Activated naive CD8-positive, alpha-beta T cell (primary cell): Measurements from ENCODE around the gene CTNNBL1.

ENCODE experiments used
- H3K27ac Mint-ChIP-seq: one replicate; pipeline ENCODE4 v1.8.0; 2021; ENCODE audit warnings: mixed read lengths
- H3K27me3 Mint-ChIP-seq: one replicate; pipeline ENCODE4 v1.8.0; 2021; ENCODE audit warnings: mixed read lengths
- H3K36me3 Mint-ChIP-seq: one replicate; pipeline ENCODE4 v1.8.0; 2021; ENCODE audit warnings: mixed read lengths
- H3K4me1 Mint-ChIP-seq: one replicate; pipeline ENCODE4 v1.8.0; 2021; ENCODE audit warnings: low read depth, mixed read lengths
- H3K4me3 Mint-ChIP-seq: one replicate; pipeline ENCODE4 v1.8.0; 2021; ENCODE audit warnings: mild to moderate bottlenecking, mixed read lengths
- H3K9me3 Mint-ChIP-seq: one replicate; pipeline ENCODE4 v1.8.0; 2021; ENCODE audit warnings: low read depth, mixed read lengths

The CTNNBL1 gene

DNA sequence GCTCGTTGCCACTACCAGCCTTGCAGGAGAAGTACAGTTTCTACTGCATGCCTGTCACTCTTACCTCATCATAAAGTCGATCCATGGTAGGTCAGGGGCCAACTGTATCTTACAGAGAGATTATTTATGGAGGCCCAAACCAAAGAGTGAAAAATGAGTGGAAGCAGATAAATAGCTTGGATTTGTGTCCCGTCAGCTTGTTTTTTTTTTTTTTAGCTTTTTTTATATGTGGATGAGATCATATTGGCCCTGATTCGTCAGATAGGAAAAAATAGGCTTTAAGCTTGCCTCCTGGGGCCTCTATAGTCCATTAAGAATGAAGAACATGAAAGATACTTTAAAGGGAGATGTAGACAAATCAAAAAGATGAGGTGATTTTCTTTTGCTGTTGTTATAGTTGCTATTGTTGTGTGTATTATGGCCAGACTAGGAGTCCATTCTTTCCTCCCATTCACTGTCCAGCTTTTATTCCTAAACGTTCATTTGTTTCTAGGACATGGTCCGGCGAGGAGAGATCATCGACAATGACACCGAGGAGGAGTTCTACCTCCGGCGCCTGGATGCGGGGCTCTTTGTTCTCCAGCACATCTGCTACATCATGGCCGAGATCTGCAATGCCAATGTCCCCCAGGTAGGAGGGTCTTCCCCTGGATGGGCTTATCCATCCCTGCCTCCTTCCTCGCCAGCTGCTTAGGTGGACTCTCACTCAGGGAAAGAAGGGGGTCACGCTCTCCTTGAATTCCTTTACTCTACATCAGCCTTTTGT, 165.8 kb downstream of the CTNNBL1 start:
- H3K27ac Mint-ChIP-seq, result no peak overlapping the region
- no peak overlapping the region for H3K4me3 Mint-ChIP-seq
- H3K9me3 Mint-ChIP-seq, result no peaks in the 10 kb centered on the region
- peaks cover 14% of the 10 kb centered on the region for H3K36me3 Mint-ChIP-seq
- H3K27me3 Mint-ChIP-seq, result no peaks in the 10 kb centered on the region
- no peaks in the 10 kb centered on the region for H3K4me1 Mint-ChIP-seq

DNA sequence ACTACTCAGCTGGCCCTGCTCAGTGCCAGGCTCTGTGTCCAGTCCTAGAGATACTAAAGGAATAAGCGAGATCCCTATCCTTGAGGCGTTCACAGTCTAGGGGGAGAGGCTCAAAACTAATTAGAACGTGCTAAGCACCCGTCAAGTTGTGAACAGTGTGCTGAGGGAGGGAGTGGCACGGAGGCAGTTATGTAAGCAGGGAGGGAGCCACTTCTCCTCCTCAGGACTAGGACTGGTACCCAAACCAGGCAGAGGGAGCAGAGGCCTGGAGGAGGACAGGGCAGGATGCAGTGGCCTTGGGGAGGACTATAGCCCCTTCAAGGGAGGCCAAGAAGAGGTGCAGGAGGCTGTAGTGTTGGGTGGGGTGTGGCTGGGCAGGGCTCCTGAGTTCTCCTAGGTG, 169.5 kb downstream of the CTNNBL1 start:
- H3K4me3 Mint-ChIP-seq, result no peak overlapping the region
- no peaks in the 10 kb centered on the region for H3K27me3 Mint-ChIP-seq
- no peaks in the 10 kb centered on the region for H3K9me3 Mint-ChIP-seq
- no peaks in the 10 kb centered on the region for H3K4me1 Mint-ChIP-seq
- peaks cover 4% of the 10 kb centered on the region for H3K36me3 Mint-ChIP-seq
- no peak overlapping the region for H3K27ac Mint-ChIP-seq

DNA sequence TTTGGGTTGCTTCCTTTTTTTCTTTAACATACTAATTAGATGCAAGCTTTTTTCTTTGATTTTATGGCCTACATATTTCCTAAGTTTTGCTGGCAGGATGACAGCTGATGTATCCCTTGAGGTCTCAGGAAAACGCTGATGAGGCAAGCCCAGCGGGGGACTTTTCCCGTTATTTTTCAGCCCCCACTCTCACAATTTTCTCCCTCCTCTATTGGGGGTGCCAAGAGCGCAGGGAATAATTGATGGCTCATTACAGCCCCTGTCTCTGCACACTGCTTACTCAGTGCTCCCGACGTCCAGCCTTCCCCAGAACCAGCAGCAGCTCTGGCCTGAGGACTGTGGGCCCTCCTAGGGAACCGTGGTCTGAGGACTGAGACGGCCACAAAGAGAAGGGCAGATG, 170.5 kb downstream of the CTNNBL1 start:
- Mint-ChIP-seq H3K4me3 (no peak overlapping the region), H3K4me1 (no peaks in the 10 kb centered on the region), H3K36me3 (peaks cover 7% of the 10 kb centered on the region), H3K9me3 (no peaks in the 10 kb centered on the region), H3K27ac (no peak overlapping the region), H3K27me3 (no peaks in the 10 kb centered on the region)

DNA sequence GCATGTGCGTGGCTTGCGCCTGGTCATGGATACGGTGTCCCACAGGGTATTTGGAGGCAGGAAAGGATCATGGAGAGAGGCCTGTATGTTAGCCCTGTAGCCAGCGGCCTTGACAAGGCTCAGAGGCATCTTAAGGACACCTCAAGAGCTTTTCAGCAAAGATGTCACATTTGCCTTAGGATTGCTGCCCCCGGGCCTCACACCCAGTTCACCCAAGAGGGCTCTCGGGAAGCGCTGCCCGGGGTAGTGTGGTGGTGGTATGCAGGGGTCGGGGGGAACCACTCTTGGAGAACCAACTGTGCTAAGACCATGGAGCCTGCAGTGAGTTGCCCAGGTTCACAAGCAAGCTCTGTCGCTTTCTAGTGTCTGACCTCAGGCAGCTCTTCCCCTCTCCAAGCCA, 172.2 kb downstream of the CTNNBL1 start:
- no peaks in the 10 kb centered on the region for H3K4me1 Mint-ChIP-seq
- no peaks in the 10 kb centered on the region for H3K9me3 Mint-ChIP-seq
- H3K27me3 Mint-ChIP-seq, result no peaks in the 10 kb centered on the region
- no peak overlapping the region for H3K27ac Mint-ChIP-seq
- no peak overlapping the region for H3K4me3 Mint-ChIP-seq
- H3K36me3 Mint-ChIP-seq, result peaks cover 13% of the 10 kb centered on the region

DNA sequence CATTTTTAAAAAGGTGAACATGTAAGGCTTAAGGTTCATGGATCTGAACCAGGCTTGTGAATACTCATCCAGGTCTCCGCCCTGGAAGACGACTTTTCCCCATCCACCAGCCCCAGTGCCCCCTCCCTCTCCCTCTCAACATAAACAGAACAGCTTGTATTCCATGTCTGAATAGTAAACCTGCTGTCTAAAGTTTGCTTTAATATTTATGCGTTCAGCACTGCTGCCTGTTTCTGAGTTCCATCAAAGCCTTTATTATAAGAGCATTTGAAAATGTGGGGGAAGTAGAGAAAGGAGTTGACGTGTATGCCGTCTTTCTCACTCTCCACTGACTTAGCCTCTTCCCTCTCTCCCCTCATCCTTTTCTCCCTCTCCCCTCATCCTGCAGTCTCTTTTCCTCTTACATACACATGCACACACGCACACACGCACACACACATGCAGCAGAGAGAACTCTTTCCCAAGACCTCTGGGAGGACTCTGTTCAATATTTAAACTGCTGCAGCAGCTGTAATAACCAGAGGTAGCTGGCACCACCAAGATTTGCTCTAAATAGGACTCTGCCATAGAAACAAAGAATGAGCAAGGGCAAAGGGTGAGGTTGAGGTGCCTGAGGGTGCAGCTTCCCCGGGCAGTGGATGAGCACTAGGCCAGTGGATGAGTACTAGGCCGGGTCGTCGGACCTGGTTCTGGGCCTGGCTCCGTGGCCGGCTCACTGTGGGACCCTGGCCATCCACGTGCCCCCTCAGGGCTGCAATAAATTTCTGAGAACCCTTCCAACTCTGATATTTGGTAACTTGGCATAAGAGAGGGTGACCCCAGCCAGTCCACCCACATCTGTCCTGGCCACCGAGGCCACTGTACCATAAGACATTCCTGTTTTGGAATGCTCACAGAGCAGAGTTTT, 173.7 kb downstream of the CTNNBL1 start:
- no peaks in the 10 kb centered on the region for H3K27me3 Mint-ChIP-seq
- no peak overlapping the region for H3K4me3 Mint-ChIP-seq
- no peaks in the 10 kb centered on the region for H3K4me1 Mint-ChIP-seq
- H3K36me3 Mint-ChIP-seq, result peaks cover 11% of the 10 kb centered on the region
- H3K27ac Mint-ChIP-seq, result peak overlapping the region; percentile 35
- no peaks in the 10 kb centered on the region for H3K9me3 Mint-ChIP-seq

DNA sequence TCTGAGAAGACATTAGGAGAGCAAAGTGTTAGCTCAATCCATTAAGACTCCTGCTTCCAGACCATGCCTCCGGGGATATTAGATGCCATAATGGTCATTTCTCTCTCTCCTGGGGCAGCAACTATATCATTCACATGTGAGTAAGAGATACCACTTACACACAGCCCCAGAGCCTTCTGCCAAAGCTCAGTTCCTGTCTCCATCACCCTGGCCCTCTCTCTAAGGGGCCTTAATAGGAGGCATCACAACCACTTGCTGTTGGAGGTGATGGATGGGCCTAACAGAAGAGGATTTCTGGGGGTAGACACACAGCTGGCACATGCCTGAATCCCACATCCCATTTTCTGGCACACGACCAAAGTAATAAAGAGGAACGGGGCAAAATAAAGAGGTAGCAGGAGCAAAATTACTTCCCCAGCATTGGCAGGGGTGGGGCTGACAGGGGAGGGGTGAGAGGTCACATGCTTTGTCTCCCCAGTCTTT, 175.1 kb downstream of the CTNNBL1 start:
- H3K4me3 Mint-ChIP-seq, result no peak overlapping the region
- peaks cover 11% of the 10 kb centered on the region for H3K36me3 Mint-ChIP-seq
- no peaks in the 10 kb centered on the region for H3K9me3 Mint-ChIP-seq
- no peaks in the 10 kb centered on the region for H3K27me3 Mint-ChIP-seq
- no peaks in the 10 kb centered on the region for H3K4me1 Mint-ChIP-seq
- no peak overlapping the region for H3K27ac Mint-ChIP-seq

DNA sequence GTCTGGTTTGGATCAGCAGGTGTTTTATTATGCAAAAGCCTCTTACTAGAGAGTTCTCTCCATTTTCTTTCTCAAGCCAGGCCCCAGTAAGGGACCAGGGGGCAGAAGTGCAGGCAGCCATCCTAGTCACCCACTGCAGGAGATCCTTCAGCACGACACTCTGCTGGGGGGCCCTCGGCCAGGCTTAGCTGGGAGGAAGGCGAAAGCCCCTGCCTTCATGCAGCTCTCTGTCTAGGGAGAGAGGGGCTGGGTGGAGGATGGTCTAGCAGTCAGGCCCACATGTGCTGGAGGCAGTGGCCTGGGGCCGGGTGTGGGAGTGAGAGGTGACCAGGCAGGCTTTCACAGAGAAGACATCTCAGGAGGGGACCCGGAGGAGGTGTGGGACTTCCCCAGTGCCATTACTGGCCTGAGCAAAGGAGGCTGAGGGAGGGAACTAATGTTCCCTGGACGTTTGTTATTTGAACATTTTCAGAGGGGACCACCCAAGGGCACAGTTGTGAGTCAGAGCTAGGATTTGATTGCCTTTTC, 175.6 kb downstream of the CTNNBL1 start:
- no peak overlapping the region for H3K27ac Mint-ChIP-seq
- H3K27me3 Mint-ChIP-seq, result no peaks in the 10 kb centered on the region
- H3K36me3 Mint-ChIP-seq, result peaks cover 14% of the 10 kb centered on the region
- H3K9me3 Mint-ChIP-seq, result no peaks in the 10 kb centered on the region
- no peaks in the 10 kb centered on the region for H3K4me1 Mint-ChIP-seq
- no peak overlapping the region for H3K4me3 Mint-ChIP-seq

DNA sequence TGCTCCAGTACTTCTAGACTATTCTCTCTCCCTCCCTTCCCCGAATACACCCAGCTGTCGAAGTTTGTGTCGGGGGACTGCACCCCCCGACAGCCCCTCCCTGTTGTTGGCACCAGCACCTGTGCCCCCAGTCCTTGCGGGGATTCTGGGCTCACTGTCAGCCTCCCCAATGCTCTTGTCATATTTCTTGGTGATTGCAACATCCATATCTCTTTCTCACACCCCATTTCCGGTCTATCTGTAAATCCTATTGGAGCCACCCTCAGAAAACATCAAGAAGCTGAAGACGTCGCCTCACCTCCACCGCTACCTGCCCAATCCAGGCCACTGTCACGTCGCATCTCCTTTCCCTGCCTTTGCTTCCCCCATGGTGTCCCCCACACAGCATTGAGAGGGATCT, 176.5 kb downstream of the CTNNBL1 start:
- Mint-ChIP-seq H3K27ac (no peak overlapping the region), H3K9me3 (no peaks in the 10 kb centered on the region), H3K36me3 (peaks cover 14% of the 10 kb centered on the region), H3K4me3 (no peak overlapping the region), H3K4me1 (no peaks in the 10 kb centered on the region), H3K27me3 (no peaks in the 10 kb centered on the region)

DNA sequence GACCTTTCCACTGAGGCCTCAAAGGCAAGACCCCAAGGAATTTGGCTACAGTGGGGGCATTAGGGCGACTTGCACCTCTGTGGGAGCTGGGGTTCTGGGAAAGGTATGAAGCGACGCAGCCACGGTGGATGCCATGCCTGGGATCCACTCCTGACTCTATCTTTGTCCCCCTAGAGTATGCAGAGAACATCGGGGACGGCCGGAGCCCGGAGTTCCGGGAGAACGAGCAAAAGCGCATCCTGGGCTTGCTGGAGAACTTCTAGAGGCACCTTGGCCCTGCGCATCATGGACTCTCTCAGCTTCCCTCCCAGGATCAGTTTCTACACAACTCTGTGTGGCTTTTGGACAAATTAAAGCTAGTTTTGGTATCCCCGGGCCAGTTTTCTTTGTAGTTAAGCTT, 177.9 kb downstream of the CTNNBL1 start:
- Mint-ChIP-seq H3K4me3 (no peak overlapping the region), H3K27me3 (no peaks in the 10 kb centered on the region), H3K4me1 (no peaks in the 10 kb centered on the region), H3K9me3 (no peaks in the 10 kb centered on the region), H3K36me3 (peaks cover 14% of the 10 kb centered on the region), H3K27ac (no peak overlapping the region)

DNA sequence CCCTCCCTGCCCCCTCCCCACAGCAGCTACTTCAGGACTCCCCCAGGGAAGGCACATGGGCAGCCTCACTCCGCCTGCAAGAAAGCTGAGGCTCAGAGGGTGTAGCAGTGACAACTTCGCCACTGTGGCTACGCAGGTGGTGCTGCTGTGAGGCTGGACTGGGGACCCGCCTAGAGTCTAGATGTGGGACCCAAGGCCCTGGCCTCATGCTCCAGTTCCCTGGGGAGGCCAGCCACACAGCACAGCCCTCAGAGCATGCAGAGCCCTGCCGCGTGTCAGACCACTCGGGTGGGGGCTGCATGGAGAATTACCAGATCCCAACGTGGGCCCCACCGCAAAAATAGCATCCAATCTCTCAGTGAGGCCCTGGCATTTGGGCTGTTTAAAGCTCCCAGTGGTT, 178.3 kb downstream of the CTNNBL1 start:
- peaks cover 14% of the 10 kb centered on the region for H3K36me3 Mint-ChIP-seq
- H3K27me3 Mint-ChIP-seq, result no peaks in the 10 kb centered on the region

DNA sequence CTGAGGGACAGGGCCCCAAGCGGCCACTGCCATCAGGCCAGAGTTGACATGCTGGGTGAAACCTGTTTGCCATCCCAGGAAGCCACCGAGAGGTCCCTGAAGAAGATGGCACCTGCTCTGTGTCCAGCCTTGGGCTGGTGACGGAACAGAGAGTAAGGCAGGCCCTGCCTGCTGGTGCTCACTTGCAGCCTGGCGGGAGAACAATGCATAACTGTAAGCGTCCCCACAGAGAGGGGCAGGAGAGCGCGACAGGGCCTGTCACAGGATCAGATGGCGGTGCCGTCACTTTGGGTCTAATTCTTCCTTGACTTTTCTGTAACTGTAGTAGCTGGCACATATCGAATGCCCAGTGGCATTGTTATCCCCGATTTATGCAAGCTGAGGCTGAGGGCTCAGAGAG, 180.1 kb downstream of the CTNNBL1 start:
- no peak overlapping the region for H3K27ac Mint-ChIP-seq
- no peaks in the 10 kb centered on the region for H3K4me1 Mint-ChIP-seq
- peaks cover 12% of the 10 kb centered on the region for H3K36me3 Mint-ChIP-seq
- H3K9me3 Mint-ChIP-seq, result no peaks in the 10 kb centered on the region
- no peaks in the 10 kb centered on the region for H3K27me3 Mint-ChIP-seq
- H3K4me3 Mint-ChIP-seq, result no peak overlapping the region

More for the DNA sequence above, 178.3 kb downstream of the CTNNBL1 start:
- Mint-ChIP-seq H3K9me3 (no peaks in the 10 kb centered on the region), H3K4me3 (no peak overlapping the region), H3K27ac (no peak overlapping the region), H3K4me1 (no peaks in the 10 kb centered on the region)

DNA sequence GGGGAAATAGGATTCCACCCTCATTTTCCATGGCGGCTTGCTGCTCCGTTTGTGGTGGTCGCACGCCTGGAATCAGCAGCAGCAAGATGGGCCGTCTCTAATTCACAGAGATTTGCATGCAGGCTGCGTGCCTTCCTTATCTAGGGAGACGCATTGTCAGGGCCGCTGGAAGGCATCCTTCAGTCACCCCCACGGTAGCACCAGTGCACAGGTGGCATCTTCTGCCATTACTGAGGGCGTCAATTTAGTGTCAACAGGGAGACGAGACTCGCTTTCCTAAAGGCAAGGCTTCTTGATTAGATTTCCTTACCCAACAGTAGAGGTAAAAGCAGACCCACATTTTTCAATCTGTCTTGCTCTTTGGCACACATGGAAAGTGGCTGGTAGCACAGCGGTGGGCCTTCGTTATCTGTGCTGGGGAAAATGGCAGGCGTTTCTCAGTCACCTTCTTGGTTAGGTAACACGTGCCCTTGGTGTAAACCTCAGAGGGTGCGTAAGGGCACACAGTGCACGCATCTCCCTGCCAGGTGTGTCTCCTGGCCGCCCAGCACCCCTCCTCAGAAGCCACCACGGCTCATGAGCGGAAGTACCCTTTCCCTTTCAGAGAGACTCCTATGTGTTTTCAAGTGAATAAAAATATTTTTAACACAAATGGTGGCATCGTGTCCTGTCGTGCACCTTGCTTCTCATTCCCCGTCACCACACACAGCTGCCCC, 181.8 kb downstream of the CTNNBL1 start:
- Mint-ChIP-seq H3K36me3 (peaks cover 6% of the 10 kb centered on the region), H3K27ac (no peak overlapping the region), H3K27me3 (no peaks in the 10 kb centered on the region), H3K4me3 (no peak overlapping the region), H3K9me3 (no peaks in the 10 kb centered on the region), H3K4me1 (no peaks in the 10 kb centered on the region)

DNA sequence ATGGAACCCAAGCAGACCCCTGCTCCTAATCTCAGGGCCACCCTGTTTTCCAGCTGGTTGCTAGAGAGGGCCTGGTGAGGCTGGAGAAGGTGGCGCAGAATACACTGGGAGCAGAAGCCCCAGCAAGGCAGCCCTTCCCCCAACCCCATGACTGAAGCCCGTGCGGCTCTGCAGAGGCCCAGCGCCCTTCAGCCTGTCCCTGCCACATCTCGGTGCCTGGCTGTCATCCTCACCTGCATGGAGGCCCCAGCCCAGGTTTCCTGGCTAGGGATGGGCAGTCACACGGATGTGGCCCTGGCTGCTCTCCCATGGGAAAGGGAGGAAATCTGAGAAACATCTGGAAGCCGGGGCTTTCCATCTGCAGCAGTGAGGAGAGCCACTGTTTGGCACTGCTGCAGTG, 183.0 kb downstream of the CTNNBL1 start:
- Mint-ChIP-seq H3K4me1 (no peaks in the 10 kb centered on the region), H3K36me3 (peaks cover 3% of the 10 kb centered on the region), H3K27me3 (no peaks in the 10 kb centered on the region), H3K4me3 (no peak overlapping the region), H3K27ac (no peak overlapping the region), H3K9me3 (no peaks in the 10 kb centered on the region)

DNA sequence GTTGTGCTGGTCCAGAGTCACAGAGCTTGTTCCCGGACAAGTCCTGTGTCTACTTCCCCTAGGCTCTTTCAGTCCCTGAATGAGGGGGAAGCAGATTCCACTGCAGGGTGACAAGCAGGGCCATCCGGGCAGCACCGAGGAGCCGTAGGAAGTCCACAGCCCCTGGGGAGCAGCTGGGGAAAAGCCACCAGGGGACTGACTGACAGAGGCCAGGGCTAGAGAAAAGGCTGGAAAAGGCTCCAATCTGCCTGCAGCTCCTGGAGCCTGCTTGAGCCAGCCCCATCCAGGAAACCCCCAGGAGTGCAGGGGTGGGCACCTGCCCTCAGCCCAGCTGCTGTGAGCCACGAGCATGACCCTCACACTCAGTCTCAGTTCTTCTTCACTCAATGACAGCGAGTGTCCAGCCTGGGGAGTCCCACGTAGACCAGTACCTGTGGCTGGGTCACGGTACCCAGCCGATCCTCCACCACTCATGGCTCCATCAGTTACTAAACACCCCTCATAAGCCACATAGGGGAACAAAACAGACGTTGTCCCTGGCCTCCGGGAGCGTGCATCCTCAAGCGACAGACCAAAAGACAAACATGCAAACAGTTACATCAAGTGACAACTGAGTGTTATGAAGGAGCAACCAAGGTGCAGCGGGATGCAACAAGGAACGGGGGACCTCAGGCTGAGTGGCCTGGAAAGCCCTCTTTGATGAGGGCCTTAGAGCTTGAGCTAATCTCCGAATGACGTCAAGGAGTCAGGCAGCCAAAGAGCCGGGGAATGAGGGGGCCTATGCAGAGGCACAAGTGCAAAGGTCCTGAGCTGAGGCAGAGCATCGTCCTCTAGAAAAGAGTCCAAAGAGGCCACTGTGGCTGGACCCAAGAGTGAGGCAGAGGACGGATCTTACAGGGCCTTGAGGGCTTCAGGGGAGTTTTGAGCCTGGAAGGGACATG, 184.3 kb downstream of the CTNNBL1 start:
- Mint-ChIP-seq H3K9me3 (no peaks in the 10 kb centered on the region), H3K36me3 (peaks cover 3% of the 10 kb centered on the region), H3K27ac (no peak overlapping the region), H3K27me3 (no peaks in the 10 kb centered on the region), H3K4me3 (no peak overlapping the region), H3K4me1 (no peaks in the 10 kb centered on the region)
